H1 (cell line): ENCODE results near the gene NPC1L1. TPM values are rescaled to one million over a fixed set of nuclear protein-coding genes. Genes with fewer than 3 reads are reported as not detected.

Experiments used
- CBX8 ChIP-seq: fragments of 300-800, 300-1000 bp; sonication (generic); IDR thresholded peaks from 2 replicates; pipeline ENCODE4 v1.7.1; 2016; ENCODE audit warnings: low read depth, low read length, borderline replicate concordance
- CHD1 ChIP-seq: IDR thresholded peaks from 2 replicates; pipeline ENCODE4 v1.6.1; 2012; ENCODE audit warnings: low read depth, low read length, improper control_type of control experiment
- CHD2 ChIP-seq: IDR thresholded peaks from 2 replicates; pipeline ENCODE4 v1.6.1; 2012; ENCODE audit warnings: low read length, improper control_type of control experiment
- EGR1 ChIP-seq: IDR thresholded peaks from 2 replicates; pipeline ENCODE4 v1.6.1; 2011; ENCODE audit warnings: low read depth, low read length, borderline replicate concordance
- GTF2F1 ChIP-seq: IDR thresholded peaks from 2 replicates; pipeline ENCODE4 v1.6.1; 2012; ENCODE audit warnings: low read depth, low read length, improper control_type of control experiment, borderline replicate concordance
- KDM4A ChIP-seq: IDR thresholded peaks from one replicate; pipeline ENCODE4 v1.7.1; 2012; ENCODE audit warnings: low read depth, mild to moderate bottlenecking, moderate library complexity, low read length, inconsistent platforms; ENCODE audit not compliant: severe bottlenecking
- NANOG ChIP-seq: IDR thresholded peaks from 2 replicates; pipeline ENCODE4 v1.6.1; 2011; ENCODE audit warnings: low read length, low read depth, mild to moderate bottlenecking, inconsistent platforms; ENCODE audit not compliant: insufficient read depth, poor library complexity, severe bottlenecking
- PHF8 ChIP-seq: fragments of 200-600 bp; sonication (generic); conservative IDR thresholded peaks from 2 replicates; pipeline ENCODE4 v1.7.1; 2012; ENCODE audit warnings: low read depth, mild to moderate bottlenecking, inconsistent platforms, low read length, moderate library complexity
- POLR2A ChIP-seq, 2 experiments: IDR thresholded peaks; 1 replicate in 1 of 2; 2 replicates in 1 of 2; pipeline ENCODE4 v1.6.1; 2011; ENCODE audit warnings: low read depth in 2 of 2, low read length in 2 of 2, mild to moderate bottlenecking in 2 of 2; ENCODE audit errors: control extremely low read depth in 1 of 2
- POLR2AphosphoS5 ChIP-seq: IDR thresholded peaks from 2 replicates; pipeline ENCODE4 v1.6.1; 2011; ENCODE audit warnings: low read depth, low read length
- RBBP5 ChIP-seq: IDR thresholded peaks from 2 replicates; pipeline ENCODE4 v1.7.1; 2012; ENCODE audit warnings: low read depth, mild to moderate bottlenecking, inconsistent platforms, low read length, moderate library complexity, borderline replicate concordance
- SP1 ChIP-seq: IDR thresholded peaks from 2 replicates; pipeline ENCODE4 v1.6.1; 2011; ENCODE audit warnings: low read depth, low read length
- SP2 ChIP-seq: IDR thresholded peaks from 2 replicates; pipeline ENCODE4 v1.6.1; 2012; ENCODE audit warnings: mild to moderate bottlenecking, low read length, inconsistent platforms
- SP4 ChIP-seq: IDR thresholded peaks from 2 replicates; pipeline ENCODE4 v1.6.1; 2012; ENCODE audit warnings: low read length, inconsistent platforms
- TAF1 ChIP-seq: IDR thresholded peaks from 2 replicates; pipeline ENCODE4 v1.6.1; 2011; ENCODE audit warnings: mild to moderate bottlenecking, low read depth, low read length
- TAF7 ChIP-seq: optimal IDR thresholded peaks from 2 replicates; pipeline ENCODE3; 2011; ENCODE audit warnings: low read depth, mild to moderate bottlenecking, inconsistent platforms, low read length, moderate library complexity, borderline replicate concordance
- TEAD4 ChIP-seq: IDR thresholded peaks from 2 replicates; pipeline ENCODE4 v1.6.1; 2012; ENCODE audit warnings: low read depth, low read length, inconsistent platforms, mixed read lengths
- polyA plus RNA-seq, 7 experiments: library from polyadenylated mRNA; depleted of rRNA in 3 of 7; stranded (reverse) in 5 of 7; unstranded in 2 of 7; fragments of >200 nt in 5 of 7; fragments of 200-250 nt in 2 of 7; gene quantifications; 1 replicate in 5 of 7; 2 replicates in 1 of 7; 4 replicates in 1 of 7; pipeline versions ENCODE4 v1.2.1 to v1.2.3, GENCODE V29; 2011 to 2013; ENCODE audit warnings: missing spikeins in 2 of 7, mixed read lengths in 2 of 7
- total RNA-seq: library from RNA; stranded (reverse); fragmentation: NEBNext Ultra II Directional; extraction: Animal tissue kit (Norgen Biotek cat#: 25700); gene quantifications from 2 replicates; pipeline ENCODE4 v1.2.1, GENCODE V29; 2021
- TF ChIP-seq, protein P1 (sequence below): IDR thresholded peaks from 2 replicates; pipeline ENCODE4 v1.6.1; 2011; ENCODE audit warnings: low read length, improper control_type of control experiment

Gene NPC1L1
- total and polyA plus RNA-seq, 2 of the 8 experiments (the other 6 are each of a cell fraction or from before 2014, with no cell fraction given) = 0.06 to 0.21 TPM

GRCh38 chr7:44581879-44582603, 40.9 kb upstream of the NPC1L1 start, which contains the start of gene TMED4 (continued):
- TF ChIP-seq, protein P1, sequence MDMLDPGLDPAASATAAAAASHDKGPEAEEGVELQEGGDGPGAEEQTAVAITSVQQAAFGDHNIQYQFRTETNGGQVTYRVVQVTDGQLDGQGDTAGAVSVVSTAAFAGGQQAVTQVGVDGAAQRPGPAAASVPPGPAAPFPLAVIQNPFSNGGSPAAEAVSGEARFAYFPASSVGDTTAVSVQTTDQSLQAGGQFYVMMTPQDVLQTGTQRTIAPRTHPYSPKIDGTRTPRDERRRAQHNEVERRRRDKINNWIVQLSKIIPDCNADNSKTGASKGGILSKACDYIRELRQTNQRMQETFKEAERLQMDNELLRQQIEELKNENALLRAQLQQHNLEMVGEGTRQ = no peak
- TF ChIP-seq POLR2A (IDR thresholded peaks at IDR 0.05; ENCODE audit: control extremely low read depth in 1 of 2, low read depth in 2 of 2, low read length in 2 of 2) = peak; percentile 62 to 80
- TF ChIP-seq TAF1 = peak; percentile 91
- peak; percentile 61 for TF ChIP-seq KDM4A
- TF ChIP-seq GTF2F1 = no peak
- TF ChIP-seq SP2 = no peak
- peak; percentile 75; the same call in 1 of the 2 replicates for TF ChIP-seq EGR1
- no peak for TF ChIP-seq SP1
- no peak for TF ChIP-seq CBX8
- TF ChIP-seq RBBP5 = peak; percentile 36; the same call in 1 of the 2 replicates
- peak; percentile 8 for TF ChIP-seq NANOG
- TF ChIP-seq TAF7 = peak; percentile 75
- TF ChIP-seq TEAD4 = no peak
- peak; percentile 16; the same call in 1 of the 2 replicates for TF ChIP-seq CHD2
- TF ChIP-seq SP4 = no peak
- peak; percentile 91 for TF ChIP-seq POLR2AphosphoS5
- no peak for TF ChIP-seq CHD1
- peak; percentile 57; the same call in 1 of the 2 replicates for TF ChIP-seq PHF8
